ENCODE measurements around the gene PROC.

DNA sequence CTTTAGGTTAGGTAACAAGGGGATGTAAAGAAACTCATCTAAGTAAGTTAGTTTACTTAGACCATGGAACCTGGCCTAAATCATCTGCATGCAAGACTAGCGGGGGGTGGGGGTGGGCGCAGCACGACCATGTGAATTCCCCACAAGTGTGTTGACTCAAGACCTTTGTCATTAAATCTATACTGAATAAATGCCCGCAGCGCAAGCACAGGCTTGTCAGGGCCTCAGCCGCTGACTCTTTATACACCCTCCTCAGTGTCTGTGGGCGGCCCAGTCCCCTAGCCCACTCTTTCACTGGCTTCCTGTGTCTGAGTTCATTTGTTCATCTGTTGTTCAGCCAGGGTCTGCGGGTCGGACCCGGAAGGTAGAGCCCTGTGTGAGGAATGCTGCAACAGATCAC lies 48.2 kb upstream of the PROC start:
- TF ChIP-seq, protein P1, sequence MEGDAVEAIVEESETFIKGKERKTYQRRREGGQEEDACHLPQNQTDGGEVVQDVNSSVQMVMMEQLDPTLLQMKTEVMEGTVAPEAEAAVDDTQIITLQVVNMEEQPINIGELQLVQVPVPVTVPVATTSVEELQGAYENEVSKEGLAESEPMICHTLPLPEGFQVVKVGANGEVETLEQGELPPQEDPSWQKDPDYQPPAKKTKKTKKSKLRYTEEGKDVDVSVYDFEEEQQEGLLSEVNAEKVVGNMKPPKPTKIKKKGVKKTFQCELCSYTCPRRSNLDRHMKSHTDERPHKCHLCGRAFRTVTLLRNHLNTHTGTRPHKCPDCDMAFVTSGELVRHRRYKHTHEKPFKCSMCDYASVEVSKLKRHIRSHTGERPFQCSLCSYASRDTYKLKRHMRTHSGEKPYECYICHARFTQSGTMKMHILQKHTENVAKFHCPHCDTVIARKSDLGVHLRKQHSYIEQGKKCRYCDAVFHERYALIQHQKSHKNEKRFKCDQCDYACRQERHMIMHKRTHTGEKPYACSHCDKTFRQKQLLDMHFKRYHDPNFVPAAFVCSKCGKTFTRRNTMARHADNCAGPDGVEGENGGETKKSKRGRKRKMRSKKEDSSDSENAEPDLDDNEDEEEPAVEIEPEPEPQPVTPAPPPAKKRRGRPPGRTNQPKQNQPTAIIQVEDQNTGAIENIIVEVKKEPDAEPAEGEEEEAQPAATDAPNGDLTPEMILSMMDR (IDR thresholded peaks at IDR 0.05), result no peak
- no peak for TF ChIP-seq POLR2A (IDR thresholded peaks at IDR 0.05)
